GM19351 (cell line): ENCODE results near the gene LAMC3.
"Not testable (repeated sequence)": the region's sequence is repeated elsewhere in the genome, so short reads cannot be mapped to it uniquely, and the experiment has no call there.

ENCODE experiments used
- ATAC-seq: cut with Tn5 transposase; IDR thresholded peaks from one replicate; pipeline ENCODE4 v1.9.1; 2021; ENCODE audit warnings: mild to moderate bottlenecking, moderate library complexity; ENCODE audit not compliant: unreplicated experiment

Gene LAMC3

GRCh38 chr9:131114084-131114535 is 105.1 kb downstream of the LAMC3 start:
- ATAC-seq, result no peak

DNA sequence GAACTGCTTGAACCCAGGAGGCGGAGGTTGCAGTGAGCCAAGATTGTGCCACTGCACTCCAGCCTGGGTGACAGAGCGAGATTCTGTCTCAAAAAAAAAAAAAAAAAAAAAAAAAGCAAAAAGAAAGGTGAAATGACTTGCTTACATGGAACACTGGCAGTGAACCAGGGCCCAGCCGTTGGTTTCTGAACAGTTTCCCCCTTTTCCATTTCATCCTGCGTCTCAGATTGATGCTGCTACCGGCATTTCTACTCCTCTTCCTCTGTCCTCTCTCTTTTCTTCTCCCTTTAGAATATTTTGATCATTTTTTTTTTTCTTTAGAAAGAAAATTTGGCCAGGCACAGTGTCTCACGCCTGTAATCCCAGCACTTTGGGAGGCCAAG is 106.4 kb downstream of the LAMC3 start:
- ATAC-seq, result not testable (repeated sequence)

- ATAC-seq, result no peak
These were observed 107.5 kb downstream of the LAMC3 start for GRCh38 chr9:131116281-131117120.

GRCh38 chr9:131117121-131117761 is 108.3 kb downstream of the LAMC3 start:
- no peak for ATAC-seq

GRCh38 chr9:131117762-131118145 is 108.8 kb downstream of the LAMC3 start:
- ATAC-seq, result no peak

GRCh38 chr9:131119600-131119999 is 110.6 kb downstream of the LAMC3 start:
- no peak for ATAC-seq

DNA sequence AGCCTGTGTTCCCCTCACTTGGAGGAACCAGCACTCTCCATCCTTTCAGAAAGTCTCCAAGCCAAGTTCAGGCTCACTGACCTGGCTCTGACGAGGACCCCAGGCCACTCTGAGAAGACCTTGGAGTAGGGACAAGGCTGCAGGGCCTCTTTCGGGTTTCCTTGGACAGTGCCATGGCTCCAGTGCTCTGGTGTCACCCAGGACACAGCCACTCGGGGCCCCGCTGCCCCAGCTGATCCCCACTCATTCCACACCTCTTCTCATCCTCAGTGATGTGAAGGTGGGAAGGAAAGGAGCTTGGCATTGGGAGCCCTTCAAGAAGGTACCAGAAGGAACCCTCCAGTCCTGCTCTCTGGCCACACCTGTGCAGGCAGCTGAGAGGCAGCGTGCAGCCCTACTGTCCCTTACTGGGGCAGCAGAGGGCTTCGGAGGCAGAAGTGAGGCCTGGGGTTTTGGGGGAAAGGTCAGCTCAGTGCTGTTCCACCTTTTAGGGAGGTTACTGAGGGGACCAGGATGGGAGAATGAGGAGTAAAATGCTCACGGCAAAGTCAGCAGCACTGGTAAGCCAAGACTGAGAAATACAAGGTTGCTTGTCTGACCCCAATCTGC is 111.8 kb downstream of the LAMC3 start:
- ATAC-seq, result no peak

DNA sequence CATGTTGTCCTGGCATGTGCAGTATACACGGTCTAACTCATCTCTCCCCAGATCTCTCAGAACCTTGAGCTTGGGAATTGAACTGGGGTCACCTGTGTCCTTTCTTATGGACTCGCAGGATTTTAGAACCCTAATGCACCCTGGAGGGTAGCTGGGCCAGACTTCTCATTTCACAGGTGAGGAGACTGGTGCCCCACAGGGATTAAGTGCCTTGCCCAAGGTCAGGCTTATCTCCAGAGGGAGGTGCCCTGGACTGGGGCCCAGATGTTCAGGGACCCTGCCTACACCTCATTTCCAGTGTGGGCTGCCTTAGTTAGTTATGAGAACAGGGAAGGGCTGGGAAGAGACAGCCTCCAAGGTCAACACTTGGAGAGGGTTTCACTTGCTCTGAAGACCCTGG is 112.4 kb downstream of the LAMC3 start:
- no peak for ATAC-seq

- ATAC-seq, result no peak
These were observed 113.2 kb downstream of the LAMC3 start for GRCh38 chr9:131122158-131122557.

- no peak for ATAC-seq
These were observed 116.0 kb downstream of the LAMC3 start for GRCh38 chr9:131125038-131125287.

DNA sequence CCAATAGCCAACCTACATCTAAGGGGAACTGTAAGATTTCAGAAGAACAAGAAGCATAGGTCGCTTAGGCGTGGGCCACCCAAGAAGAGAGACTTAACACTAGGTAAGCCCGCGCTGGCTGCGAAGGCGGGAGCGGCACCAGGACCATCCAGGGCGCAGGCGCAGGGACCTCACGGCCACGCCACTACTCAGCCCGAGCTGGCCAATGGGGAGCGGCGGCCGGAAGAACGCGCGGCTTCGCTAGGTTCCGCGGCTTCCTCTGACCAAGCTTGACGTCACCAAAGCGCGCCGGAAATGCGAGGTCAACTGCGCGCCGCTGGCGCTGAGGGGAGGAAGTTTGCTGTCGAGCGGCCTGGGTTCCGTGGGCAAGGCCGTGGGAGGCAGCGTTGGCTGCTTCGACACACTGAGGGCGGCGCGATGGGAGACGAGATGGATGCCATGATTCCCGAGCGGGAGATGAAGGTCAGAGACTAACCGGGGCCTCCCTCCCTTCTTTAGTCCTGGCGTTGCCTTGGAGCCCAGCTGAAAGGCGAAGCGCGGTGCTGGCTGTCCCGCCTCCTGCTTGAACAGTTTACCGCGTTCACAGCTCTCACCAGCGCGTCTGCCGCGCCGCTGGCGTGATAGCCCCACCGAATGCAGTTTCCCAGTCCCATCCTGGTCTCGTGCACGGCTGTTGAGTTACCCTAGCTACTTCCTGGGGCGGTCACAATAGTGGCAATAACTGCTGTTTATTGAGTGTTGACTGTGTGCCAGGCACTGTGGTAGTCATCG is 116.5 kb downstream of the LAMC3 start, which contains the start of gene NUP214:
Gene NUP214, plus strand, starts transcription at position 299 of the 771 bp plus-strand sequence. Its CDS starts 119 bp downstream, at position 418.
- peak; percentile 98 for ATAC-seq

- no peak for ATAC-seq
These were observed 117.1 kb downstream of the LAMC3 start for GRCh38 chr9:131126059-131126426.

- no peak for ATAC-seq
These were observed 120.2 kb downstream of the LAMC3 start for GRCh38 chr9:131129183-131129582.

DNA sequence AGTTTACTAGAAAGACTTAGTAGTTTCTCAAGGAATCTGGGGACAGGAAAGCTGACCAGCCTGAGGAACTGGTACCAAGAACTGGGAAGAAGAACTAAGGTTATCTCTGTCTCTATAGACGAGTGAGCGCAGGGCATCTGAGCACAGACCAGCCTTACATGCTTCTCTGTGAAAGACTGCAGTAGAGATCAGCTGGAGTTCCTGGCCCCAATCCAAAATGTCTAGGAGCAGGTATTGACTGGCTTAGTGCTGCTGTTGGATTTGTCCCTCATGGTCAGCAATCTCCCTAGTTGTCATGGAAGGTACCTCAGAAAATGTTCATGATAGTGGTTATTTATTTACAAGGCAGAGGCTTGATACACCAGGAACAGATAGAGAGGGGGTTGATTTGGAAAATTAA is 129.7 kb downstream of the LAMC3 start:
- ATAC-seq, result no peak

DNA sequence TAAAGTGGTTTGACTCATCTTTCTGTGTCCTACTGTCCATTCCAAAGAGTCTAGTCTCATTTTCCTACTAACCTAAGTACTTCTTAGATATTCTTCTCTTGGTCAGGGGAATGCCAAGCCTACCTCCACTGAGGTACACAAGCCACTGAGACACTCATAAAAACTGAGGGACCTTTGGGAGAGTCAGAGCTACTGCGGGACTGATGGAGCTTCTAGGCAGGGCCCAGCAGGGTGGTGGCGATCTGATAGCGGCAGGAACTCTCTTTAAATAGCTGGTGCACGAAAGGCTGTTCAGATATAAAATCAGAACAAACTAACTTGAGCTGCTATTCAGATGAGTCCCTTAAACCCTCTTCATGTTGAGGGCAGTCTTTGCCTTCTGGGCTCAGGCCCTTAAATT is 131.1 kb downstream of the LAMC3 start:
- ATAC-seq, result no peak

GRCh38 chr9:131140550-131140949 is 131.6 kb downstream of the LAMC3 start:
- ATAC-seq, result no peak

DNA sequence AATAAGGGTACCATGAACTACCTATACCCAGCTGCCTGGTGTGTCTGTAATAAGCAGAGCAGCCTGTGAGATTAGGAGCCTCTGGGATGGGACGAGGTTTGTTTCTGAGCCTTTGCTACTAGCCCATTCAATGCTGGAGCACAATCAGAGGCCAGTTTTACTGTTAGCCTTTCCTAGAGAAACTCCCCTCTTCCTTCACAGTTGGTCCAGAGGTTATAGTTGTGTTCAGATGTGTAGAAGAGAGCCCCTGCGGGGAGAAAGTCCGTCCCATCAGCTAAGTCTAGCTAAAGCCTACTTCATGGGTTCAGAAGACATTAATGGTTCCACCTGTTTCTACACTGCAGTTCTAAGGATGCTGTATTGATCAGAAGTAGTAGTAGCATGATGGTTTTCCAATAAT is 133.2 kb downstream of the LAMC3 start:
- no peak for ATAC-seq
